DOHH2 (cell line): ENCODE results near the gene ZNF593OS.

Experiments used
- H3F3A ChIP-seq: fragments of 200-600 bp; sonication (generic), shearing (Covaris generic); 2 replicates; pipeline ENCODE4 v1.6.0; 2016; ENCODE audit warnings: antibody characterized with exemption, mild to moderate bottlenecking; ENCODE audit not compliant: control insufficient read depth, insufficient read depth
- H3K27ac ChIP-seq: fragments of 200-600 bp; sonication (generic); 2 replicates; pipeline ENCODE4 v1.5.1; 2014; ENCODE audit warnings: low read depth, mild to moderate bottlenecking, low read length, moderate library complexity
- H3K27me3 ChIP-seq: fragments of 200-600 bp; sonication (generic); 2 replicates; pipeline ENCODE4 v1.6.1; 2014; ENCODE audit warnings: mild to moderate bottlenecking, low read length, mixed read lengths; ENCODE audit not compliant: control insufficient read depth
- H3K36me3 ChIP-seq: fragments of 200-600 bp; sonication (generic); 2 replicates; pipeline ENCODE4 v1.6.1; 2014; ENCODE audit warnings: mild to moderate bottlenecking, low read length, moderate library complexity, mixed read lengths; ENCODE audit not compliant: control insufficient read depth
- H3K4me1 ChIP-seq: fragments of 200-600 bp; sonication (generic); 2 replicates; pipeline ENCODE4 v1.6.1; 2014; ENCODE audit warnings: mild to moderate bottlenecking, low read length, mixed read lengths; ENCODE audit not compliant: control insufficient read depth
- H3K4me2 ChIP-seq: fragments of 200-600 bp; sonication (generic); 2 replicates; pipeline ENCODE4 v1.6.0; 2014; ENCODE audit warnings: mild to moderate bottlenecking, low read length, moderate library complexity
- H3K4me3 ChIP-seq: fragments of 200-600 bp; sonication (generic); 2 replicates; pipeline ENCODE4 v1.5.1; 2014; ENCODE audit warnings: mild to moderate bottlenecking, low read length, mixed read lengths
- H3K79me2 ChIP-seq: fragments of 200-600 bp; sonication (generic); 2 replicates; pipeline ENCODE4 v1.6.1; 2014; ENCODE audit warnings: mild to moderate bottlenecking, low read length, mixed read lengths; ENCODE audit not compliant: control insufficient read depth
- H3K9me2 ChIP-seq: fragments of 200-600 bp; sonication (generic); replicated peaks from 2 replicates; pipeline ENCODE4 v1.6.1; 2014; ENCODE audit warnings: mild to moderate bottlenecking, low read length, mixed read lengths; ENCODE audit not compliant: control insufficient read depth
- H3K9me3 ChIP-seq: fragments of 200-600 bp; sonication (generic); 2 replicates; pipeline ENCODE4 v1.6.1; 2014; ENCODE audit warnings: antibody characterized with exemption, low read length, mixed read lengths; ENCODE audit not compliant: control insufficient read depth, insufficient read depth
- H4K20me1 ChIP-seq: fragments of 200-600 bp; sonication (generic); 2 replicates; pipeline ENCODE4 v1.6.0; 2014; ENCODE audit warnings: low read depth, mild to moderate bottlenecking, antibody characterized with exemption, low read length, moderate library complexity; ENCODE audit not compliant: control insufficient read depth, insufficient read depth
- CTCF ChIP-seq: fragments of 200-600 bp; sonication (generic); IDR thresholded peaks from one replicate; pipeline ENCODE4 v1.5.1; 2014; ENCODE audit warnings: antibody characterized with exemption, mild to moderate bottlenecking, low read depth, low read length; ENCODE audit not compliant: poor library complexity, severe bottlenecking
- EZH2phosphoT487 ChIP-seq: fragments of 200-600 bp; sonication (generic); IDR thresholded peaks from 2 replicates; pipeline ENCODE4 v1.6.1; 2017; ENCODE audit warnings: borderline replicate concordance, mild to moderate bottlenecking, antibody characterized with exemption, low read length, moderate library complexity, mixed read lengths

ZNF593OS gene

GRCh38 chr1:26168410-26169197 is 3.0 kb downstream of the ZNF593OS start, which contains the start of gene C1orf232:
Gene C1orf232, minus strand, starts transcription at chr1:26168963. Its CDS starts 464 bp downstream, at chr1:26168499.
- peak within 1 kb of the TSS; percentile 22; the same call in 1 of the 2 replicates for H3K27ac ChIP-seq
- H3K4me1 ChIP-seq = peaks cover 24% of the 10 kb centered on the region
- peaks cover 22% of the 10 kb centered on the region for H3K36me3 ChIP-seq
- TF ChIP-seq CTCF (no peak), EZH2phosphoT487 (no peak)
- no peaks in the 10 kb centered on the region for H3K9me2 ChIP-seq
- no peaks in the 10 kb centered on the region for H3K9me3 ChIP-seq
- H3K4me2 ChIP-seq = peak within 1 kb of the TSS; percentile 89
- peaks cover 9% of the 10 kb centered on the region for H3K27me3 ChIP-seq
- H3F3A ChIP-seq = no peaks in the 10 kb centered on the region
- H4K20me1 ChIP-seq = no peaks in the 10 kb centered on the region
- H3K4me3 ChIP-seq = peak within 1 kb of the TSS; percentile 93
- H3K79me2 ChIP-seq = peaks cover 20% of the 10 kb centered on the region

- Histone ChIP-seq H3K27me3 (peaks cover 20% of the 10 kb centered on the region), H3K4me3 (no peak overlapping the region), H3K79me2 (peaks cover 20% of the 10 kb centered on the region), H3K4me1 (peaks cover 28% of the 10 kb centered on the region), H3K9me2 (no peaks in the 10 kb centered on the region), H3K4me2 (no peak overlapping the region), H3K9me3 (no peaks in the 10 kb centered on the region), H3K36me3 (peaks cover 16% of the 10 kb centered on the region), H4K20me1 (no peaks in the 10 kb centered on the region), H3F3A (no peaks in the 10 kb centered on the region), H3K27ac (no peak overlapping the region)
- TF ChIP-seq CTCF = no peak
- TF ChIP-seq EZH2phosphoT487 = no peak
Observed at GRCh38 chr1:26166719-26167281, 4.8 kb downstream of the ZNF593OS start.

- TF ChIP-seq CTCF = no peak
- TF ChIP-seq EZH2phosphoT487 = no peak
Observed at GRCh38 chr1:26164861-26165842, 6.5 kb downstream of the ZNF593OS start.

More at GRCh38 chr1:26164861-26165842, 6.5 kb downstream of the ZNF593OS start:
- Histone ChIP-seq H3K4me3 (no peak overlapping the region), H3K9me2 (no peaks in the 10 kb centered on the region), H3K4me1 (peaks cover 21% of the 10 kb centered on the region), H3K9me3 (no peaks in the 10 kb centered on the region), H3F3A (no peaks in the 10 kb centered on the region), H3K36me3 (peaks cover 4% of the 10 kb centered on the region; the same call in 1 of the 2 replicates), H3K4me2 (peak overlapping the region; percentile 56; the same call in 1 of the 2 replicates), H3K79me2 (peaks cover 5% of the 10 kb centered on the region), H4K20me1 (no peaks in the 10 kb centered on the region), H3K27ac (no peak overlapping the region), H3K27me3 (peaks cover 32% of the 10 kb centered on the region)
